SU-DHL-6 (cell line): ENCODE measurements around the gene NIP7.

Source experiments
- EZH2phosphoT487 ChIP-seq: fragments of 200-600 bp; sonication (generic), shearing (Covaris generic); conservative IDR thresholded peaks from 2 replicates; pipeline ENCODE4 v1.6.1; 2018; ENCODE audit warnings: mild to moderate bottlenecking, antibody characterized with exemption, low read length, moderate library complexity, mixed read lengths
- TF ChIP-seq, protein P1 (sequence below): fragments of 200-600 bp; sonication (generic); IDR thresholded peaks from one replicate; pipeline ENCODE4 v1.5.1; 2017; ENCODE audit warnings: antibody characterized with exemption, mild to moderate bottlenecking, low read length, moderate library complexity; ENCODE audit not compliant: insufficient read depth, poor library complexity, severe bottlenecking

DNA sequence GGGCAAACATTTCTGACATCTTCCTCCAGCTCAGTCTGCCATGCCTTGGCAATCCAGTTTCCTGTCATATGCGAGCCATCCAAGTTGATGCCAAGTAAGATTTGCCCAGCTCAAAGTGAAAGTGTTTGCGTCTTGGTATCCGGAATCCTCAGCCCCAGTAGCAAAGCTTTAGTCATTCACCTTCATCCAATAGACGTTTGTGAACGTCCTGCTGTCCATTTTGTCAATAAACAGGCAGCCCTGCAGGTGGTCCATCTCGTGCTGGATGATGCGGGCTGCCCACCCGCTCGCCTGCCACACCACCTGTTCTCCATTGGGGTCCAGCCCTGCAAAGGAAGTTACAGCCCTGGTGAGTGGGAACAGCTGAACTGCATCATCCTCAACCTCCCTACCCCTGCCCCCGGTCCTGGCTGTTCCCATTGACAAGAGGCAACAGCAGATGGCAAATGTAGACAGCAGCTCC lies 10.7 kb upstream of the NIP7 start:
- TF ChIP-seq, protein P1, sequence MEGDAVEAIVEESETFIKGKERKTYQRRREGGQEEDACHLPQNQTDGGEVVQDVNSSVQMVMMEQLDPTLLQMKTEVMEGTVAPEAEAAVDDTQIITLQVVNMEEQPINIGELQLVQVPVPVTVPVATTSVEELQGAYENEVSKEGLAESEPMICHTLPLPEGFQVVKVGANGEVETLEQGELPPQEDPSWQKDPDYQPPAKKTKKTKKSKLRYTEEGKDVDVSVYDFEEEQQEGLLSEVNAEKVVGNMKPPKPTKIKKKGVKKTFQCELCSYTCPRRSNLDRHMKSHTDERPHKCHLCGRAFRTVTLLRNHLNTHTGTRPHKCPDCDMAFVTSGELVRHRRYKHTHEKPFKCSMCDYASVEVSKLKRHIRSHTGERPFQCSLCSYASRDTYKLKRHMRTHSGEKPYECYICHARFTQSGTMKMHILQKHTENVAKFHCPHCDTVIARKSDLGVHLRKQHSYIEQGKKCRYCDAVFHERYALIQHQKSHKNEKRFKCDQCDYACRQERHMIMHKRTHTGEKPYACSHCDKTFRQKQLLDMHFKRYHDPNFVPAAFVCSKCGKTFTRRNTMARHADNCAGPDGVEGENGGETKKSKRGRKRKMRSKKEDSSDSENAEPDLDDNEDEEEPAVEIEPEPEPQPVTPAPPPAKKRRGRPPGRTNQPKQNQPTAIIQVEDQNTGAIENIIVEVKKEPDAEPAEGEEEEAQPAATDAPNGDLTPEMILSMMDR, result no peak
- TF ChIP-seq EZH2phosphoT487, result no peak
